ENCODE results near the gene OR5B12. TPM values are rescaled to one million over a fixed set of nuclear protein-coding genes. Genes with fewer than 3 reads are reported as not detected.

OR5B12 gene
- total and polyA plus RNA-seq, 2 of the 8 experiments (the other 6 are each of a cell fraction or from before 2014, with no cell fraction given): not detected

DNA sequence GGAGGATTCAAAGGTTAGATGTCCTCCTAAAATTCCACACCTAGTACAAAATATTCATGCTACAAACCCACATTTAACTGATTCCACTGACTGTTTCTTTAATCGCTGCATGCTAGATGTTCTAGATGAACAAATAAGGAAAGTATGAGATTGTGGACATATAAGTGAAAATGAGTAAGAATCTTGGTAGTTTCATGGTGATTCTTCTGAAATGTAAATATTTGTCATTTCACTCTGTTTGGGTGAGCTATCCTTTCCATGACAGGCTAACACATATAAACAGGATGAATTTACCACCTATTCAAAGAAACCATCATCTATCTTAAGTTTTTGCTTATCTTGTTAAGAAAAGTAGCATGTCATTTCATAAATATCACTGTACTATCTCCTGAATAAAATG is 50.2 kb downstream of the OR5B12 start (continued):
- TF ChIP-seq JUND (IDR thresholded peaks at IDR 0.05; ENCODE audit: low read length) (no peak), YY1 (IDR thresholded peaks at IDR 0.05; ENCODE audit: low read depth, low read length) (no peak), CTBP2 (IDR thresholded peaks at IDR 0.05; ENCODE audit: borderline replicate concordance, insufficient read depth, insufficient read length, low read length) (no peak)
